Kidney epithelial cell (primary cell): ENCODE results near the gene HIBCH. TPM values are rescaled to one million over a fixed set of nuclear protein-coding genes. Genes with fewer than 3 reads are reported as not detected.
"Not testable (repeated sequence)": the region's sequence is repeated elsewhere in the genome, so short reads cannot be mapped to it uniquely, and the experiment has no call there.

Experiments
- DNase-seq: peaks from one replicate; pipeline ENCODE4 v3.0.0-alpha.2; 2010; ENCODE audit warnings: low read depth
- H3K27me3 ChIP-seq: 2 replicates; pipeline ENCODE4 v1.6.0; 2011; ENCODE audit warnings: low read length; ENCODE audit not compliant: control insufficient read depth, insufficient read depth
- H3K36me3 ChIP-seq: 2 replicates; pipeline ENCODE4 v1.5.1; 2011; ENCODE audit warnings: low read length; ENCODE audit not compliant: control insufficient read depth, insufficient read depth
- H3K4me3 ChIP-seq: 2 replicates; pipeline ENCODE4 v1.5.1; 2011; ENCODE audit warnings: low read depth, mild to moderate bottlenecking, control low read depth, low read length
- CTCF ChIP-seq: IDR thresholded peaks from 2 replicates; pipeline ENCODE4 v1.5.1; 2011; ENCODE audit warnings: mild to moderate bottlenecking, moderate library complexity, low read length, control low read depth, inconsistent platforms; ENCODE audit not compliant: insufficient read depth, poor library complexity, severe bottlenecking
- total RNA-seq: library from RNA; depleted of rRNA; stranded (reverse); fragments of >200 nt; gene quantifications from 2 replicates; pipeline ENCODE4 v1.2.3, GENCODE V29; 2015

The HIBCH gene
- total RNA-seq, 1 donor from 2014 or later: 7.8 TPM

GRCh38 chr2:190361572-190361971 is 41.9 kb upstream of the HIBCH start:
- H3K36me3 ChIP-seq: no peaks in the 10 kb centered on the region
- H3K27me3 ChIP-seq: no peaks in the 10 kb centered on the region
- no peak for TF ChIP-seq CTCF
- DNase-seq: no peak
- H3K4me3 ChIP-seq: no peak overlapping the region

- H3K4me3 ChIP-seq: no peak overlapping the region
- TF ChIP-seq CTCF: no peak
- H3K27me3 ChIP-seq: no peaks in the 10 kb centered on the region
- no peaks in the 10 kb centered on the region for H3K36me3 ChIP-seq
- no peak for DNase-seq
Measured at GRCh38 chr2:190360965-190361364, 41.3 kb upstream of the HIBCH start.

- H3K4me3 ChIP-seq: no peak overlapping the region
- no peak for TF ChIP-seq CTCF
- no peak for DNase-seq
Measured at GRCh38 chr2:190360561-190360960, 40.9 kb upstream of the HIBCH start.

GRCh38 chr2:190358655-190359448 is 39.2 kb upstream of the HIBCH start:
- H3K4me3 ChIP-seq, H3K36me3 ChIP-seq, H3K27me3 ChIP-seq, DNase-seq: not testable (repeated sequence)

More at GRCh38 chr2:190360561-190360960, 40.9 kb upstream of the HIBCH start:
- Histone ChIP-seq H3K36me3 (no peaks in the 10 kb centered on the region), H3K27me3 (no peaks in the 10 kb centered on the region)

- no peak overlapping the region for H3K4me3 ChIP-seq
- DNase-seq: no peak
- H3K36me3 ChIP-seq: no peaks in the 10 kb centered on the region
- TF ChIP-seq CTCF: no peak
- H3K27me3 ChIP-seq: no peaks in the 10 kb centered on the region
Measured at GRCh38 chr2:190357600-190357999, 38.0 kb upstream of the HIBCH start.

- no peak for DNase-seq
- no peaks in the 10 kb centered on the region for H3K27me3 ChIP-seq
- H3K4me3 ChIP-seq: no peak overlapping the region
- TF ChIP-seq CTCF: no peak
- no peaks in the 10 kb centered on the region for H3K36me3 ChIP-seq
Measured at GRCh38 chr2:190355968-190356644, 36.5 kb upstream of the HIBCH start.
